Mesodermal cell (in vitro differentiated cells): ENCODE results near the gene LMAN2L. TPM values are rescaled to one million over a fixed set of nuclear protein-coding genes. Genes with fewer than 3 reads are reported as not detected.

Source experiments
- H3K27ac ChIP-seq: 2 replicates; pipeline ENCODE4 v1.7.0; 2013; ENCODE audit warnings: mild to moderate bottlenecking, low read depth, low read length, moderate library complexity; ENCODE audit not compliant: severe bottlenecking
- H3K36me3 ChIP-seq: 2 replicates; pipeline ENCODE4 v1.7.1; 2013; ENCODE audit warnings: mild to moderate bottlenecking, low read length, moderate library complexity; ENCODE audit not compliant: control insufficient read depth, insufficient read depth
- H3K4me1 ChIP-seq: one replicate; pipeline ENCODE4 v1.7.1; 2013; ENCODE audit warnings: mild to moderate bottlenecking, low read length; ENCODE audit not compliant: insufficient read depth, control insufficient read depth, poor library complexity, severe bottlenecking
- H3K4me3 ChIP-seq: 2 replicates; pipeline ENCODE4 v1.7.0; 2013; ENCODE audit warnings: low read length, control low read depth, mild to moderate bottlenecking; ENCODE audit not compliant: insufficient read depth, poor library complexity, severe bottlenecking; ENCODE audit errors: extremely low read depth
- H3K9me3 ChIP-seq: 2 replicates; pipeline ENCODE4 v1.7.1; 2013; ENCODE audit warnings: mild to moderate bottlenecking, low read length, moderate library complexity; ENCODE audit not compliant: control insufficient read depth
- WGBS, 2 experiments: methylation state at CpG; one replicate each; pipeline ENCODE4 v1.1.5; 2013; ENCODE audit warnings: missing lambda C conversion rate in 2 of 2; ENCODE audit not compliant: insufficient coverage in 2 of 2; 5-methylcytosine and 5-hydroxymethylcytosine counted together
- polyA plus RNA-seq, 2 experiments: library from polyadenylated mRNA; stranded (reverse); fragments of 50-300 nt; gene quantifications; one replicate each; pipeline ENCODE4 v1.2.3, GENCODE V29; 2013

The LMAN2L gene
- polyA plus RNA-seq (2013, experiment 1 of 2): 25.1 TPM
- 23.6 TPM for polyA plus RNA-seq (2013, experiment 2 of 2)

GRCh38 chr2:96739633-96740428 is at the start of gene LMAN2L:
Gene LMAN2L (minus strand): TSS chr2:96740064. CDS start chr2:96740040, 24 bp downstream.
- 0 to 1% methylated on average over 25 to 26 of the region's 43 CpGs for WGBS, 2 experiments
- peaks cover 30% of the 10 kb centered on the region for H3K36me3 ChIP-seq
- H3K4me3 ChIP-seq: peak within 1 kb of the TSS; percentile 88
- peaks cover 4% of the 10 kb centered on the region for H3K4me1 ChIP-seq
- no peaks in the 10 kb centered on the region for H3K9me3 ChIP-seq
- peak within 1 kb of the TSS; percentile 33 for H3K27ac ChIP-seq

DNA sequence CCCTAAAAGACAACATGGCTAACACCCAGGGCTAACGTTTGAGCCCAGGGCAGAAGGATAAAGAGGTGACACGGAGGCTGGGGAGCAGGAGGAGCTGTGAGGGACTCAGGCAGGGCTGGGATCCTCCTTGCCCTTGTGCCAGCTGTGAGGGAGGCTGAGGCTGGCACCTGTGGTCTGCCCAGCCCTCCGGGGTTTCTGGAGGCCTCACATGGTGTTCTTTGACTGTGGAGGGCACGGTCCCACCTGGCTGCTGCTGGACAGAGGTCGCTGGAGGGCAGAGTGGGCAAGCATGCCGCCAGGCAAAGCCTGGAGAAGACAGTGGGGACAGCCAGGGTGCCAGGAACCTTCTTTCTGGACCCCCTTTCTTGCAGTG is 49.4 kb upstream of the LMAN2L start:
- Histone ChIP-seq H3K4me1 (peaks cover 6% of the 10 kb centered on the region), H3K36me3 (no peaks in the 10 kb centered on the region), H3K4me3 (no peak overlapping the region), H3K9me3 (no peaks in the 10 kb centered on the region), H3K27ac (no peak overlapping the region)
- WGBS, 2 experiments: 84 to 100% methylated on average over 4 to 6 of the region's 6 CpGs

GRCh38 chr2:96788442-96789244 is 48.8 kb upstream of the LMAN2L start:
- H3K27ac ChIP-seq: peak overlapping the region; percentile 41
- peaks cover 6% of the 10 kb centered on the region for H3K4me1 ChIP-seq
- no peak overlapping the region for H3K4me3 ChIP-seq
- 91% methylated on average over 12 to 17 of the region's 17 CpGs for WGBS, 2 experiments
- H3K36me3 ChIP-seq: no peaks in the 10 kb centered on the region
- no peaks in the 10 kb centered on the region for H3K9me3 ChIP-seq

- H3K27ac ChIP-seq: no peak overlapping the region
- no peaks in the 10 kb centered on the region for H3K36me3 ChIP-seq
- 100% methylated on average over 3 of the region's 3 CpGs; no CpG with 5 or more reads in 1 of the 2 experiments for WGBS, 2 experiments
- no peak overlapping the region for H3K4me3 ChIP-seq
- H3K4me1 ChIP-seq: peaks cover 6% of the 10 kb centered on the region
- no peaks in the 10 kb centered on the region for H3K9me3 ChIP-seq
Measured at GRCh38 chr2:96787411-96787810, 47.5 kb upstream of the LMAN2L start.

DNA sequence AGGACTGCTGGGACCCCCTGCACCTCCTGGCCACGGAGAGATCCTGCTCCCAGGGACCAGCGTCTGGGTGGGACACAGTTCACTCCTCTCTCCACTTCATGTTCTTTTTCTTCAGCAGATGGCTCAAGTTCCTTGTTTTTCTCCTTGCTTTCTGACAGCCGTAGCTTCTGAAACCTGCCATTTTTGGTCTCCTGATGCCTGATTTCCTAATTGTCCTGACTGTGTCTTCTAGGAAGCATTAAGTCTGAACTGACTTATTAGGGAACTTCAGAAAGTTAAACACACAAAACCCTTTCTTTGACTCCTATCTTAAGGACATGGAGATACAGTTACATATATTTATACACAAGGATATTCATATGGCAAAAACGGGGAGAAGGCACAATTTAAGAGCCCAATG is 43.5 kb upstream of the LMAN2L start:
- H3K4me1 ChIP-seq: peaks cover 6% of the 10 kb centered on the region
- H3K9me3 ChIP-seq: no peaks in the 10 kb centered on the region
- H3K27ac ChIP-seq: no peak overlapping the region
- WGBS, 2 experiments: 94 to 100% methylated on average over 1 to 3 of the region's 4 CpGs
- H3K4me3 ChIP-seq: no peak overlapping the region
- H3K36me3 ChIP-seq: no peaks in the 10 kb centered on the region

- no peaks in the 10 kb centered on the region for H3K36me3 ChIP-seq
- WGBS, 2 experiments: 33 to 43% methylated on average over 1 of the region's 1 CpG
- no peak overlapping the region for H3K4me3 ChIP-seq
- no peaks in the 10 kb centered on the region for H3K4me1 ChIP-seq
- H3K9me3 ChIP-seq: no peaks in the 10 kb centered on the region
- H3K27ac ChIP-seq: no peak overlapping the region
Measured at GRCh38 chr2:96775160-96775559, 35.3 kb upstream of the LMAN2L start.

DNA sequence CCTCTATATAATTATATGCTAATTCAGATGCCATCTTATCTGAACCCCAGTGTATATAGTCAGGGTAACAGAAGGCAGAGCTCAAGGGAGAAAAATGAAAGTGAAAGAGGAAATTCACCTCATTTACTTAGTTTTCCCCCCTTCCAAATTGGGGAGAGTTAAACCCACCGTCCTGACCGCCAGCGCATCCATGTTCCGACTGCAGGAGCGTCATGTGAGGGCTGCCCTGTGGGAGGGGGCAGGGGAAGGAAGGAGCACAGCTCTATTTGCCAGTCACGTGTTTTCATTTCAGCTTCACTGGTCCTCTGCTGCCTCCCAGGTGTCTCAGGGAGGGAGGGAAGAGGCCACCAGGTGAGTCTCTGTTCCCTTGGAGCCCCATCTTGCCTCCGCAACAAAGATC is 34.1 kb upstream of the LMAN2L start:
- Histone ChIP-seq H3K4me3 (no peak overlapping the region), H3K27ac (no peak overlapping the region), H3K36me3 (no peaks in the 10 kb centered on the region), H3K9me3 (no peaks in the 10 kb centered on the region), H3K4me1 (no peaks in the 10 kb centered on the region)
- WGBS, 2 experiments: 83 to 100% methylated on average over 1 to 2 of the region's 7 CpGs

DNA sequence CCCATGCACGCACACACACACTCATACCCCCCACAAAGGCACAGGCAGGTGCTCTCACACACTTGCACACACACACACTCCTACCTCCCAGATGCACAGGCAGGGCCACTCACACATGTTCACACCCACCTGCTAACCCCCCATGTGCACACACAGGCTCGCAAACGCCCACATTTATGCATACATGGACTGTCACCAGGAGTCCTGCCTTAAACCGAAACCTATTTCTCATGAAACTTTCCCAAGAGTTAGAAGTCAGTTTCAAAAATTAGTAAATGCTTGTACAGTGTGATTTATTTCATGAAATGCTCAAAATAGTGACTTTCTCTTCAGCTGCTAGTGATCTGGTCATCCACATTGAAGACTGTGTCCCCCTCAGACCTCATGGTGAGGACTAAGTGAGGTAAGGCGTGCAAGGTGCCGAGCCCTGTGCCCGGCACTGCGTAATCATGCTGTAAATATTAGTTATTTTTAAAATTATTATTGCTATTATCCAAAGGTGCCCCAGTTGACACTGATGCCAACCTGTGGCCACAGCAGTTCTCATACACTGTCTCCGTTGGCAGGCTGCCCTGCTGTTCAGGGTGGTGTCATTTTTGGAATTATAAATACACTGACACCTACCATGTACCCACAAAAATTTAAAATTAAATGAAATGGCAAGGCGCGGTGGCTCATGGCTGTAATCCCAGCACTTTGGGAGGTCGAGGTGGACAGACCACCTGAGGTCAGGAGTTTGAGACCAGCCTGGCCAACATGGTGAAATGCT is 33.2 kb upstream of the LMAN2L start:
- Histone ChIP-seq H3K27ac (no peak overlapping the region), H3K9me3 (no peaks in the 10 kb centered on the region), H3K36me3 (no peaks in the 10 kb centered on the region), H3K4me3 (no peak overlapping the region), H3K4me1 (no peaks in the 10 kb centered on the region)
- WGBS, 2 experiments: 96 to 98% methylated on average over 4 of the region's 12 CpGs

DNA sequence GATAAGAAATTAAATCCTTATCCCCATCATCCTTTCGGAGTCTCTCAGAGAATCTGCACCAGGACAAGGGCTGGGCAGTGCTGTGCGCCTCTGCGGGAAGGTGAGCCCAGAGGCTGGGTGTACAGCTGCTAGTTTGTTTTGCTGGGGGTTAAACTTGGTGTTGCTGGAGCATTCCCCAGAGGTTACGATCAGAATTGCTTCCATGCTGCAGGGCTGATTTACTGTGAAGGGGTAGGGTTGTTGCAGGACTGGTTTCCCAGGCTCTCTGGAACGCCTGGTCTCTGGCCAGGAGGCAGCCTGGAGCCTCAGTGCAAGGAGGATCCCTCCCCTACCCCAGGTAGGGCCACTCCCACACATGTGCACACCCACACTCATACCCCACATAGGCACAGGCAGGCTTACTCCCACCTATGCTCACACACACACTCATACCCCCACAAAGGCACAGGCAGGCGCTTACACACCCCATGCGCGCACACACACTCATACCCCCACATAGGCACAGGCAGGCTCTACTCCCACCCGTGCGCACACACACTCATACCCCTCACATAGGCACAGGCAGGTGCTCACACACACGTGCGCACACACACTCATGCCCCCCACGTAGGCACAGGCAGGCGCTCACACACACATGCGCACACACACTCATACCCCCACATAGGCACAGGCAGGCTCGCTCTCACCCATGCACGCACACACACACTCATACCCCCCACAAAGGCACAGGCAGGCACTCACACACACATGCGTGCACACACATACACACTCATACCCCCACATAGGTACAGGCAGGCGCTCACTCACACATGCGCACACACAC is 32.1 kb upstream of the LMAN2L start:
- WGBS, 2 experiments: 94% methylated on average over 8 to 12 of the region's 20 CpGs
- Histone ChIP-seq H3K9me3 (no peaks in the 10 kb centered on the region), H3K4me1 (no peaks in the 10 kb centered on the region), H3K4me3 (no peak overlapping the region), H3K27ac (no peak overlapping the region), H3K36me3 (no peaks in the 10 kb centered on the region)
